CD4-positive, alpha-beta T cell treated with Interleukin-17A for 4 hours (primary cell): ENCODE results near the gene EPSTI1.

Source experiments
- DNase-seq: peaks from one replicate; pipeline ENCODE4 v3.0.0-alpha.2; 2020; ENCODE audit warnings: mixed read lengths

EPSTI1 gene

DNA sequence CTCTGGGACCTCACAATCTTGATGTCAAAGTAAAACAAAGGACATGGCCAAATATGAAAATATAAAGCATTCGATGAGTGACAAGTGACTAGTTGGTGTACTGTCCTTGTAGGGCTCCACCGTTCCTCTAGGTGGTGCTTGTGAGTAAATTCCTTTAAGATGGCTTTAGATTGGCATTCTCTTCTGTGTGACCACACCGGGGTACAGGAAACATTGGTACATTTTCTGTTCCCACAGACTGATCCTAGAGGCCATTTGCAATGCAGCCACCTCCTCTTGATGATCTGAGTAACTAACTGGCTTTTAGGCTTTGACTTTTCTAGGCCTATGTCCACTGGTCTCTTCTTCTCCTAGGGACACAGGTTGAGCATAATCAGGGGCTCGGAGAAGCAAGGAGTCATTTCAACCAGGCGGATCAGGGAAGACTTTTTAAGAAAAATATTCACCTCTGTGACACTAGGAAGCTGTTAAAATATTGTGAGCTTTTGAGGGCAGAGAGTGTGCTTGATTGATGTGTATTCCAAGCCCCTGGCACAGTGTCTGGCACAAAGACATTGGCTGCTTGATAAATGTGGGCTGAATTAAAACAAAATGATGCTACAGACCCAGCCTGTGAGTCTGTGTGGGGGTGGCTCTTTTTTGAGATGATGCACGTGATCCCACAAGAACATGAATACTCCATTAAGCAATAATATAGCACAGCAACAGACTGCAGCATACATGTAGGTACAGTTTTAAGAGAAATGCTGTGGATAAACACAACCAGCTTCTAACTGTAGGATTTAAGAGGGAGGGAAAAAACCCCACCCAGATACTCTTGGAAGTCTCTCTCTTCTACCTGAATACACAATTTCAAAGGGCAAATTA lies 21.0 kb downstream of the EPSTI1 start:
- DNase-seq: peak; percentile 64

DNA sequence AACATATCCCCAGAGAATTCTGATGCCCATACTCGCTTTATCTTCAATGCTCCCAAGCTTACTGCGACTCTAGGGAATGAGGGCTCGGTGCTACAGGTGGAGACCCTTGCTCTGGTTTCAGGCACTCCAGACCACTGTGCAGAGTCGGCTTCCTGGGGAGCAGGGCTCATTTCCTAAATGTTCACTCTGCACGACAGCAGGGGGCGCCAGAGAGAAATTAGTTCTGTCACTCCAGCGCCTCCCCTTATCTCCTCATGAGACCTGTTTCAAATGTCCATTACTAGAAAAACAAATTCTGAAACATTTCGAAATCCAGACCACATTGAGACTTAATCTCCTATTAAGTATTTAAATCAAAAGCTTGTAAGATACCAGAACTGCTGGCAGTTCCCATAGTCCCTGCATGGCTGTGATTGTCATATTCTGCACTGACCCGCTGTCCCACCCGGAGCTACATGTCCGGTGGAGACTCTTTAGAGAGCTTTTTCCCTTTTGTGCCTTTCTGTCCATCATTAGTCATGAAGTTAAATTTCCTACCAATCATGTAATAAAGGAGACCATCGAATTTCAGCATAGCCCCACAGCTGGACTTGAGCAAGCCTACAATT lies 22.4 kb downstream of the EPSTI1 start:
- peak; percentile 94 for DNase-seq

GRCh38 chr13:42968906-42969305 lies 23.1 kb downstream of the EPSTI1 start:
- no peak for DNase-seq

DNA sequence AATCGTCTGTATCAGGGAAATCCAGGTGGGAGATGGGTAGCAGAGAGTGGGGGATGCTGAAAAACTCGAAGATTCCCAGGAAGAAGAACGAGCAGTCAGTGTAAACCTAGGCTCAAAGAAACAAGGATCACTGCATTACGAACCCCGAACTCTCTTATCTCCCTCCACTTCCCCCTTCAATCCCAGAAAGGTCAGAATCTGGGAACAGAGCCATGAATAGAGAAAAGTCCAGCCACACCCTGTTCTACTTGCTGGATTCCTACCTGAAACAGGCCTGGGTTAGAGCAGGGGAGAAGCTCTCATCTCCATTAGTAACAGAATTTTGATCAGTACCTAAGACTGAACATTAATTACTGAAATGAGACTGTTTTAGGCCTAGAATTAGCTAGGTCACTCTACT lies 24.4 kb downstream of the EPSTI1 start:
- no peak for DNase-seq

GRCh38 chr13:42965281-42965680 lies 26.8 kb downstream of the EPSTI1 start:
- no peak for DNase-seq

GRCh38 chr13:42964761-42965161 lies 27.3 kb downstream of the EPSTI1 start:
- no peak for DNase-seq

GRCh38 chr13:42959615-42960014 lies 32.4 kb downstream of the EPSTI1 start:
- no peak for DNase-seq

GRCh38 chr13:42957881-42958280 lies 34.2 kb downstream of the EPSTI1 start:
- DNase-seq: no peak

- DNase-seq: no peak
These were observed 41.9 kb downstream of the EPSTI1 start for GRCh38 chr13:42950181-42950580.

DNA sequence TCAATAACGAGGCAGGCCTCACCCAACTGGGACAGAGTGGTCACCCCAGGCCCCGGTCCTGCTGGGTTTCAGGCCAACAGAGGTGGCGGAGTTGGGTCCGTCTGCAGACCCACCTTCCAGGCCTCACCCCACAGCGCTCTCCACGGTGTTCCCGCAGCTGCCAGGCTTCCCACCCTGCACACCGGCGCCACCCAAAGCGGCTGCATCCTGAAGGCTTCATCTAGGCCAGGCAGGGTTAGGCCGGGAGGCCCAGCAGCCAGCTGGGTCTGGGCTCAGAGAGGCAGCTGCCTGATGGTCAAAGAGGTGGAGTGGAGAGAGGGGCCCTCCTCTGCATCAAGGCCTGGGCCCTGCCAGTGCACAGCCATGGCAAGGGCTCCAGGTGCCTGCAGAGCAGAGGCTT lies 44.1 kb downstream of the EPSTI1 start:
- DNase-seq: no peak

DNA sequence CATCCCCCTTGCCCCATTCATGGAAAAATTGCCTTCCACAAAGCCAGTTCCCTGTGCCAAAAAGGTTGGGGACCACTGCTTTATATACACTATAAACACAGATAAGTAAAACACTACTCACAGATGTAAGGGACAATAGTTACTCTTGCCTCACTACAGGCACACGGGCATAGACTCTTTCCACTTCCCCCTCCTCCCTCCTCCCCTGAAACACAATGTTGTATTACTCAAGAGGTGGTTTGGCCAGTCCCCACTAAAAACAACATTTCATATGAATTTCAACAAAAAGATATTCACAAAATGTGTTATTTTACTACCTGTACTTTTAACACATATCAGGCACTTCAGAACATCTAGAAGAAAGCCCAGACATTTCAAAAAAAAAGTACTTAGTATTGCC lies 45.1 kb downstream of the EPSTI1 start:
- DNase-seq: no peak

- DNase-seq: no peak
These were observed 62.0 kb downstream of the EPSTI1 start for GRCh38 chr13:42929886-42930535.

GRCh38 chr13:42926555-42926954 lies 65.5 kb downstream of the EPSTI1 start:
- DNase-seq: no peak

DNA sequence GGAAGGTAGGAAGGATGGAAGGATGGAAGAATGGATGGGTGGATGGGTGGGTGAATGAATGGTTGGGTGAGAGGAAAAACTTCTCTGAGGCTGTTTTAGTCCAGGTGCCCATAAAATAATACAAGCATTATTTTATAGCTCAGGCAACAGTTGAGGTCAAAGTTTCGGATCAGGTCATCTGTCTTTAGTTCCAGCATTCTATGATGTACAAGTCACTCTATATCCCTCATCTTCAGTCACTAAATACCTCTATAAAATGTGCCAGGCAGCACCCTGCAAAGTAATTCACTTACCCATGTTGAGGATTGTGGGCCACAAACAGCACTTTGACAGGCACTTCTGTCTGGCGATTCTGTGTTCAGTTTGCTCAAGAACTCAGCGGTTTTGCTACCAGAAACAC lies 66.0 kb downstream of the EPSTI1 start:
- DNase-seq: no peak

DNA sequence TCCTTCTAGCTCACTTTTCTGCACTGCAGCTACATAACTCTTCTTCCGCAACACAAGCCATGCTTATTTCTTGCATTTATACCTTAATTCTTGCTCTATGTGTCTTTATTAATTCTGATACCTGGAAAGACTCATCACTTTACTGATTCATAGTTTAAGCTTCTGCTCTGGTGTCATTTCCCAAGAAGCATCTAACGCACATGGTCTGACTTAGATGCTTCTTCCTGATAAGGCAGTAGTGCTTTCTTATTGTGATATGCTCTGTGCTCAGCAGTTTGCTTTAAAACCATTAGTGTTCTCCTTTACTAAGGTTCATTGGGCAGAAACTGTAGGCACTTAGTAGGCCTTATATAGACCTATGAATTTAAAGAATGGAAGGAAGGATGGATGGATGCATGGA lies 66.4 kb downstream of the EPSTI1 start:
- no peak for DNase-seq

DNA sequence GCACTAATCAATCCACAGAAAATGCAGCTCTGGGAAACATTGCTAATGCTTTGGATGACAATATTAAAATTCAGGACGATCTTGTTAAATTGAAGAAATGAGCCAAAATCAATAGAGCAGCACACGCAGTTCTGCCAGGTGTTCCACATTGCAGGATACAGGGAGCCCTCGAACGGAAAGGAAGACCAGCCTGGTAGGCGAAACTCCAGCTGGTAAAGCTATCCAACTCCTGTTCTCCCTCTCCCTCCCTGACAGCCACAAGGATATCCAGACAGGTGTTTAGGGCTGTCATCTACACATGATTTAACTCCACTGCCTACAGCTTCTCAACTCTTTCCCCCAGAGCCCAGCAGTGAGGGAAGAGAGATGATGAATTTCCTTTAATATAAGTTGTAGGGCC lies 67.7 kb downstream of the EPSTI1 start:
- no peak for DNase-seq

- no peak for DNase-seq
These were observed 84.3 kb downstream of the EPSTI1 start for GRCh38 chr13:42907745-42908144.

DNA sequence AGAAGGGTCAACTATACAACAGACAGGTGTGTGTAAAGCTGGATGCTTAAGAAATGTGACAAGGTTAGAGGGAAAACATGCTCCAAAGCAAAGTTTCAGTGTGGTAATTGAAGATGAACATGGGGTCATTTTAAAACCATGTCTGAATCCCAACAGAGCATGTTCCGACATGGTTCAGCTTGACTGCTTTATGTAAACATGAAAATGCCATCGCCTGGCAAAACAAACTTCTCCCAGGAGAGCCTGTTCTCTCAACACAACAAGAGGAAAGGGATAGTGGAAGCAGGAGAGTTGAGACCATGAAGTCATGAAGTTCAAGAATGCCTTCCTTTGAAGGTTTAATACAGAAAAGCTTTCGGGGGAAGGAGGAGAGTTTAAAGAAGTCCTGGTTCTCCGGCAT lies 85.8 kb downstream of the EPSTI1 start:
- no peak for DNase-seq

- no peak for DNase-seq
These were observed 86.5 kb downstream of the EPSTI1 start for GRCh38 chr13:42905579-42905978.

DNA sequence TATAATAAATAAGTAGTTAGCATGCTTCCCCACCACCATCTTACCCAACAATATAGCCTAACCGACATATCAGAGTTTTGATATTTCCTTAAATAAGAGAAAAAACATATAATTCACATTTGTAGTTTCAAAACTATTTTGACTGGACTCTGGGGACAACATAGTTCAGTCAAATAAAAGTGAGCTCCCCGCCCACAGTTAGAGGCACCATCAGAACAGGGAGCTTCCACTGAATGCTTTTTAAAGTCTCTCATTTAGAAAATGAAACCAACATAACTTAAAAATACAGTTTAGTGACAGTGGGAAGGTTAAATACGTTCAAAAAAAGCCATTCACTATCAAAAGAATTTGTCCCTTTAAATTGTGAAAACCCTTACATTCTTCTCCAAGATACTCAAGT lies 92.8 kb downstream of the EPSTI1 start:
- no peak for DNase-seq

DNA sequence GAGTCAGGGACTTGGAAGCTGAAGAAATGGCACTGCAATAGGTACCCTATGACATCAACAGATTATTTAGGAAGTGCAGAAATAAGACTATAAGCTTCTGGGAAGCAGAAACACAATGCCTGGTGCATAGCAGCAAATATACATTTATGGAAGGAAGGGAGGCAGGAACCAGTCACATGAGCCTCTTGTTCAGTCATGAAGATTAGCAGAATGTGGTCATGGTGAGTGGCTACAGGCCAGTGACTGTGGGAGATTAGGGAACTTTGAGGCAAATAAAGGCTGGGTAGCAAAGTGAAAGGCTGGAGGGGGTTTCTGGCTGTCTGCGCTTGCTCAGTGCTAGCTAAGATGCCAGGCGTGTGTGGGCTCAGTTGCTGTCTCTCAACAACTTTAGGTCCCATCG lies 96.3 kb downstream of the EPSTI1 start:
- no peak for DNase-seq

DNA sequence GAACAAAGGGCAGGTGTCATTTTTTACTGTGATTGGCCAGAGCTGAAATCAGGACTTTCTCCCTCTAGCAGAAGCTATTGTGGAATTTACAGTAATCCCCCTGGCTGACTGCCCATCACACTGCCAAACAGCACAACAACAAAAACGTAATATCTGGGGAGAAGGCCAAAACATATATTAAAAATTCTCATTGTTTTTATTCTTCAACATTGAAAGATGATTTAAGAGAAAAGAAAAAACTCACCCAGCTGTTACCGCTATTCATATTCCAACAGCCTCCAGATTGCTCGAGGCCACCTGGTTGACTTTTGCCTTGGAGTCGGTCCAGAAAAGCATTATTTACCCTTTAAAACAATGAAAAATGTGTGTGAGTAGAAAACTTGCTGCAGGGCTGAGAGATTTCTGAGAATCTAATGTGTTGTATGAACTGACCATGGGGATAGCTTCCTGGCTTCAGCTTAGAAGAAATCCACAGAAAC lies 97.2 kb downstream of the EPSTI1 start:
- DNase-seq: no peak

GRCh38 chr13:42893214-42893671 lies 98.8 kb downstream of the EPSTI1 start:
- no peak for DNase-seq

DNA sequence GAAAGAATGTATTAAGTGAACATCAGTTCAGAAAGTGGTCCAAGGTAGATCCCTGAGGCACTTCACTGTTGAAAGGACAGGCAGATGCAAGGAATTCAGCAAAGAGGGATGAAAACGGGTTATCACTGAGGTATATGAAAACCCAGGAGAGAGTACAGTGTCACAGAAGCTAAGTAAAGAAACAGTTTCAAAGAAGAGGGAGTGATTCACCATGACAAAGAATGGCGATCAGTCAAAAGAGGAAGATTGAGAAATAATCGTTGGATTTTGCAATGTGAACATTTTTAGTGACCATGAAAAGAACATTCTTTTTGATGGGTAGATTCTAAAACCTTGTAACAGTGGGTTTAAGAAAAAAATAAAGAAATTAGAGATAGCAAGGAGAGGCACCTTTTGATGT lies 99.3 kb downstream of the EPSTI1 start:
- no peak for DNase-seq
